Endothelial cell of umbilical vein (primary cell): ENCODE results near the gene GDPGP1. TPM values are rescaled to one million over a fixed set of nuclear protein-coding genes. Genes with fewer than 3 reads are reported as not detected.

Experiments used
- BruUV-seq: library from RNA; stranded (reverse); fragments of 400-500 nt; replicated peaks from 2 replicates; lab custom pipeline; 2021; lab: Mats Ljungman, UMichigan
- CTCF ChIA-PET: fragments of 300-600, 350-600 bp; sonication (Branson Sonifier 250); formaldehyde crosslinking; loops from one replicate; lab custom pipeline; 2021; ENCODE audit warnings: antibody characterized with exemption, inconsistent platforms; lab: Charles Lee
- POLR2A ChIA-PET: fragments of 300-600, 350-600 bp; sonication (Branson Sonifier 250); formaldehyde crosslinking; loops from one replicate; lab custom pipeline; 2021; ENCODE audit warnings: antibody characterized with exemption, inconsistent platforms; lab: Charles Lee
- DNase-seq: peaks from one replicate; pipeline ENCODE4 v3.0.0-alpha.2; 2011; ENCODE audit warnings: low read depth, low spot score
- FAIRE-seq: peaks from 2 replicates; lab custom pipeline; 2011; peaks lifted over from hg19 to GRCh38; lab: Jason Lieb, UNC
- H2AFZ ChIP-seq: 2 replicates; pipeline ENCODE4 v1.6.0; 2012; ENCODE audit warnings: low read depth, low read length, control low read depth, inconsistent platforms
- H3K27ac ChIP-seq: 2 replicates; pipeline ENCODE4 v1.5.1; 2011; ENCODE audit warnings: low read depth, mild to moderate bottlenecking, control low read depth, low read length, moderate library complexity; ENCODE audit not compliant: insufficient read depth
- H3K27me3 ChIP-seq, 2 experiments: 2 replicates each; pipeline versions ENCODE4 v1.6.0 to v1.6.1; 2011; ENCODE audit warnings: low read length in 2 of 2, mixed read lengths in 1 of 2; ENCODE audit not compliant: control insufficient read depth in 2 of 2, insufficient read depth in 2 of 2
- H3K36me3 ChIP-seq, 2 experiments: 2 replicates in 1 of 2; 3 replicates in 1 of 2; pipeline ENCODE4 v1.5.1; 2011; ENCODE audit warnings: low read length in 2 of 2, mild to moderate bottlenecking in 1 of 2, moderate library complexity in 1 of 2; ENCODE audit not compliant: control insufficient read depth in 2 of 2, insufficient read depth in 2 of 2; ENCODE audit errors: extremely low read depth in 1 of 2
- H3K4me1 ChIP-seq: 3 replicates; pipeline ENCODE4 v1.5.1; 2011; ENCODE audit warnings: mild to moderate bottlenecking, low read length; ENCODE audit not compliant: control insufficient read depth, insufficient read depth; ENCODE audit errors: extremely low read depth
- H3K4me2 ChIP-seq: 2 replicates; pipeline ENCODE4 v1.6.1; 2011; ENCODE audit warnings: low read length, control low read depth, mixed read lengths; ENCODE audit not compliant: insufficient read depth
- H3K4me3 ChIP-seq, 3 experiments: fragments of 200-600 bp in 1 of 3; sonication (generic), shearing (Covaris generic) in 1 of 3; replicated peaks in 1 of 3; 2 replicates each; pipeline ENCODE4 v1.5.1; 2011 to 2016; ENCODE audit warnings: control low read depth in 3 of 3, low read length in 3 of 3, mild to moderate bottlenecking in 2 of 3, inconsistent platforms in 1 of 3, low read depth in 1 of 3, moderate library complexity in 1 of 3; ENCODE audit not compliant: insufficient read depth in 1 of 3
- H3K79me2 ChIP-seq: 2 replicates; pipeline ENCODE4 v1.6.0; 2012; ENCODE audit warnings: low read length, inconsistent platforms; ENCODE audit not compliant: control insufficient read depth, insufficient read depth
- H3K9ac ChIP-seq: replicated peaks from 2 replicates; pipeline ENCODE3; 2011; ENCODE audit warnings: low read length, control low read depth; ENCODE audit not compliant: insufficient read depth; ENCODE audit errors: extremely low read depth
- H3K9me1 ChIP-seq: replicated peaks from 3 replicates; pipeline ENCODE4 v1.6.0; 2011; ENCODE audit warnings: mild to moderate bottlenecking, low read length; ENCODE audit not compliant: control insufficient read depth, insufficient read depth; ENCODE audit errors: extremely low read depth
- H3K9me3 ChIP-seq: replicated peaks from 2 replicates; pipeline ENCODE4 v1.5.1; 2012; ENCODE audit warnings: low read length, inconsistent platforms; ENCODE audit not compliant: control insufficient read depth, insufficient read depth
- H4K20me1 ChIP-seq: replicated peaks from 2 replicates; pipeline ENCODE3; 2011; ENCODE audit warnings: mild to moderate bottlenecking, low read length; ENCODE audit not compliant: control insufficient read depth, insufficient read depth; ENCODE audit errors: extremely low read depth
- CTCF ChIP-seq, 2 donors: IDR thresholded peaks; 1 replicate in 1 of 2; 2 replicates in 1 of 2; pipeline ENCODE4 v1.5.1; 2011; ENCODE audit warnings: low read length in 2 of 2, mild to moderate bottlenecking in 2 of 2, moderate library complexity in 2 of 2, control low read depth in 1 of 2, inconsistent platforms in 1 of 2, low read depth in 1 of 2; ENCODE audit not compliant: insufficient read depth in 1 of 2; ENCODE audit errors: extremely low read depth in 1 of 2
- GATA2 ChIP-seq: IDR thresholded peaks from 2 replicates; pipeline ENCODE4 v1.7.0; 2011; ENCODE audit warnings: low read depth, mild to moderate bottlenecking, moderate library complexity, mixed read lengths, low read length; ENCODE audit not compliant: insufficient read length, insufficient read depth
- POLR2A ChIP-seq: IDR thresholded peaks from 2 replicates; pipeline ENCODE4 v1.6.1; 2012; ENCODE audit warnings: low read depth, mild to moderate bottlenecking, control low read depth, low read length
- POLR2AphosphoS5 ChIP-seq: IDR thresholded peaks from 2 replicates; pipeline ENCODE4 v1.6.1; 2012; ENCODE audit warnings: low read depth, mild to moderate bottlenecking, control low read depth, low read length, moderate library complexity; ENCODE audit not compliant: insufficient read depth
- dilution Hi-C: fragments of 300-500 bp; cut with MboI; formaldehyde crosslinking; loops from one replicate; pipeline ENCODE4 v1.15.0; 2019; ENCODE audit warnings: low sequenced_read_pairs; ENCODE audit not compliant: extremely low pct_ligation_motif_present
- intact Hi-C: fragments of 100-400 bp; cut with micrococcal nuclease; formaldehyde crosslinking; loops from one replicate; pipeline ENCODE4 v1.10.0; 2022
- polyA plus RNA-seq, 4 experiments: library from polyadenylated mRNA; depleted of rRNA in 3 of 4; stranded (reverse) in 3 of 4; unstranded in 1 of 4; fragments of >200 nt; gene quantifications; 2 replicates each; pipeline versions ENCODE4 v1.2.1 to v1.2.3, GENCODE V29; 2011 to 2012; ENCODE audit warnings: missing spikeins in 1 of 4
- total RNA-seq: library from RNA; stranded (reverse); gene quantifications from 2 replicates; pipeline ENCODE4 v1.2.3, GENCODE V29; 2021

Gene GDPGP1
- total and polyA plus RNA-seq, 2 donors (not counting 3 experiments of a cell fraction or from before 2014, with no cell fraction given) = 4.8 to 7.2 TPM

GRCh38 chr15:90232196-90232595, 1.8 kb upstream of the GDPGP1 start:
- H3K4me2 ChIP-seq = no peak overlapping the region
- no peak overlapping the region for H3K27ac ChIP-seq
- intact Hi-C loops = loop anchor here (5.0 kb wide), 1 partner anchor 130 kb away; the partner anchor contains the start of gene IDH2
- H3K79me2 ChIP-seq = peaks cover 11% of the 10 kb centered on the region
- TF ChIP-seq CTCF (IDR thresholded peaks at IDR 0.05; ENCODE audit: extremely low read depth in 1 of 2, insufficient read depth in 1 of 2, low read depth in 1 of 2, low read length in 2 of 2) (no peak), POLR2A (no peak), POLR2AphosphoS5 (no peak)
- peaks cover 3 to 17% of the 10 kb centered on the region in 2 experiments for H3K36me3 ChIP-seq
- no peaks in the 10 kb centered on the region for H3K9me3 ChIP-seq
- DNase-seq (no peak), FAIRE-seq (no peak)
- H3K4me3 ChIP-seq = no peak overlapping the region
- no peaks in the 10 kb centered on the region for H3K9me1 ChIP-seq
- ChIA-PET CTCF (interaction anchor here (1.0 to 5.2 kb wide), 6 partner anchors 11 to 89 kb away, joined by 3 to 47 read pairs (median 4); no protein-coding TSS in a partner anchor), POLR2A (interaction anchor here (0.6 kb wide), 1 partner anchor 783 kb away, joined by 3 read pairs; no protein-coding TSS in a partner anchor)
- H2AFZ ChIP-seq = no peak overlapping the region
- H4K20me1 ChIP-seq = no peaks in the 10 kb centered on the region
- no peak overlapping the region for H3K9ac ChIP-seq
- no TSS peak for BruUV-seq
- H3K27me3 ChIP-seq = no peaks in the 10 kb centered on the region
- dilution Hi-C loops = no loop called here
- peaks cover 18% of the 10 kb centered on the region for H3K4me1 ChIP-seq

- no peaks in the 10 kb centered on the region for H3K9me1 ChIP-seq
- peak overlapping the region; percentile 69 for H3K27ac ChIP-seq
- H3K9ac ChIP-seq = peak overlapping the region; percentile 92
- peak overlapping the region; percentile 77 to 93 (median 82) for H3K4me3 ChIP-seq
- H3K79me2 ChIP-seq = peaks cover 11% of the 10 kb centered on the region
- H4K20me1 ChIP-seq = no peaks in the 10 kb centered on the region
- peak overlapping the region; percentile 66 for H2AFZ ChIP-seq
- ChIA-PET POLR2A (interaction anchor here (1.1 to 1.5 kb wide), 2 partner anchors 31 to 33 kb away, joined by 5 to 6 read pairs; partner anchors contain the start of genes NGRN and SEMA4B), CTCF (interaction anchor here (0.9 to 5.2 kb wide), 13 partner anchors 12 to 89 kb away, joined by 3 to 47 read pairs (median 5); partner anchors contain the start of genes NGRN and TTLL13)
- no peaks in the 10 kb centered on the region for H3K9me3 ChIP-seq
- DNase-seq = peak; percentile 52
- H3K4me1 ChIP-seq = peaks cover 18% of the 10 kb centered on the region
- TF ChIP-seq GATA2 (no peak), CTCF (IDR thresholded peaks at IDR 0.05; ENCODE audit: extremely low read depth in 1 of 2, insufficient read depth in 1 of 2, low read depth in 1 of 2, low read length in 2 of 2) (peak in 1 of 2 donors; percentile 34)
- H3K36me3 ChIP-seq = peaks cover 3 to 17% of the 10 kb centered on the region in 2 experiments
- dilution Hi-C loops (no loop called here), intact Hi-C loops (loop anchor here (1.0 to 5.0 kb wide), 2 partner anchors 32 to 131 kb away; partner anchors contain the start of genes IDH2 and SEMA4B)
- peak; percentile 76 for FAIRE-seq
- H3K4me2 ChIP-seq = peak overlapping the region; percentile 92
- no peaks in the 10 kb centered on the region for H3K27me3 ChIP-seq
- BruUV-seq = no TSS peak
Observed at GRCh38 chr15:90232941-90233386, 1.0 kb upstream of the GDPGP1 start.
